ENCODE data around the gene TOM1L2.

- TF ChIP-seq EGR1 (IDR thresholded peaks at IDR 0.05): no peak
- TF ChIP-seq CEBPB (IDR thresholded peaks at IDR 0.05): no peak
- no peak for TF ChIP-seq TAF1 (IDR thresholded peaks at IDR 0.05; ENCODE audit: low read depth)
- TF ChIP-seq FOXM1 (IDR thresholded peaks at IDR 0.05; ENCODE audit: borderline replicate concordance, low read depth): no peak
- TF ChIP-seq MAX (IDR thresholded peaks at IDR 0.05): no peak
- TF ChIP-seq CREB1 (IDR thresholded peaks at IDR 0.05; ENCODE audit: low read depth): no peak
- no peak for TF ChIP-seq REST (IDR thresholded peaks at IDR 0.05; ENCODE audit: low read depth)
- TF ChIP-seq EP300 (IDR thresholded peaks at IDR 0.05; ENCODE audit: borderline replicate concordance): no peak
Observed at GRCh38 chr17:17911001-17911613, 61.1 kb downstream of the TOM1L2 start.

All from Ishikawa (cell line).